CD14-positive monocyte (primary cell): ENCODE measurements around the gene GSTA5. TPM values are rescaled to one million over a fixed set of nuclear protein-coding genes. Genes with fewer than 3 reads are reported as not detected.
"Not testable (repeated sequence)": the region's sequence is repeated elsewhere in the genome, so short reads cannot be mapped to it uniquely, and the experiment has no call there.

ENCODE experiments used
- DNase-seq, 3 donors: peaks; one replicate each; pipeline ENCODE4 v3.0.0-alpha.2; 2011 to 2022
- H2AFZ ChIP-seq: 2 replicates; pipeline ENCODE4 v1.6.0; 2012; ENCODE audit warnings: mild to moderate bottlenecking, low read depth, low read length, inconsistent platforms; ENCODE audit not compliant: insufficient read depth, poor library complexity, severe bottlenecking
- H3K27ac ChIP-seq, 2 donors: 1 replicate in 1 of 2; 2 replicates in 1 of 2; pipeline ENCODE4 v1.5.1; 2012 to 2013; ENCODE audit warnings: low read length in 2 of 2, control low read depth in 1 of 2, inconsistent platforms in 1 of 2, low read depth in 1 of 2, mild to moderate bottlenecking in 1 of 2
- H3K27me3 ChIP-seq, 2 donors: one replicate each; pipeline versions ENCODE4 v1.6.0 to v1.6.1; 2011 to 2013; ENCODE audit warnings: low read length in 2 of 2; ENCODE audit not compliant: control insufficient read depth in 2 of 2, insufficient read depth in 2 of 2
- H3K36me3 ChIP-seq, 2 donors: replicated peaks in 1 of 2; 1 replicate in 1 of 2; 2 replicates in 1 of 2; pipeline versions ENCODE4 v1.5.1 to v1.6.1; 2012 to 2013; ENCODE audit warnings: low read length in 2 of 2, control low read depth in 1 of 2, inconsistent platforms in 1 of 2, mild to moderate bottlenecking in 1 of 2; ENCODE audit not compliant: insufficient read depth in 2 of 2, control insufficient read depth in 1 of 2
- H3K4me1 ChIP-seq, 2 donors: 1 replicate in 1 of 2; 2 replicates in 1 of 2; pipeline versions ENCODE4 v1.5.1 to v1.6.1; 2012 to 2013; ENCODE audit warnings: low read length in 2 of 2, control low read depth in 1 of 2, inconsistent platforms in 1 of 2, mild to moderate bottlenecking in 1 of 2, moderate library complexity in 1 of 2; ENCODE audit not compliant: insufficient read depth in 2 of 2, control insufficient read depth in 1 of 2
- H3K4me2 ChIP-seq: replicated peaks from 2 replicates; pipeline ENCODE3; 2012; ENCODE audit warnings: low read length, moderate library complexity, mild to moderate bottlenecking; ENCODE audit not compliant: poor library complexity, severe bottlenecking; ENCODE audit errors: extremely low read depth
- H3K4me3 ChIP-seq, 3 experiments: fragments of 200-600 bp in 1 of 3; sonication (generic) in 1 of 3; replicated peaks in 1 of 3; 1 replicate in 2 of 3; 2 replicates in 1 of 3; pipeline ENCODE4 v1.5.1; 2011 to 2013; ENCODE audit warnings: low read length in 3 of 3, mild to moderate bottlenecking in 3 of 3, control low read depth in 2 of 3, low read depth in 2 of 3, inconsistent platforms in 1 of 3, moderate library complexity in 1 of 3
- H3K79me2 ChIP-seq: 2 replicates; pipeline ENCODE4 v1.6.0; 2012; ENCODE audit warnings: mild to moderate bottlenecking, control low read depth, inconsistent platforms, low read length, moderate library complexity; ENCODE audit not compliant: insufficient read depth
- H3K9ac ChIP-seq: 2 replicates; pipeline ENCODE4 v1.6.0; 2017; ENCODE audit warnings: low read length, mild to moderate bottlenecking; ENCODE audit not compliant: insufficient read depth, poor library complexity, severe bottlenecking
- H3K9me3 ChIP-seq, 2 donors: replicated peaks in 1 of 2; 1 replicate in 1 of 2; 2 replicates in 1 of 2; pipeline versions ENCODE4 v1.5.1 to v1.6.1; 2012 to 2013; ENCODE audit warnings: low read length in 2 of 2, control low read depth in 1 of 2; ENCODE audit not compliant: control insufficient read depth in 1 of 2, insufficient read depth in 1 of 2
- H4K20me1 ChIP-seq: 2 replicates; pipeline ENCODE4 v1.6.0; 2012; ENCODE audit warnings: mild to moderate bottlenecking, low read length, control low read depth, moderate library complexity; ENCODE audit not compliant: insufficient read depth
- H3K27ac Mint-ChIP-seq, 7 donors: one replicate each; pipeline ENCODE4 v1.8.0; 2020; ENCODE audit warnings: mild to moderate bottlenecking in 7 of 7, mixed read lengths in 7 of 7, moderate library complexity in 6 of 7, inconsistent platforms in 2 of 7
- H3K27me3 Mint-ChIP-seq, 3 donors: one replicate each; pipeline ENCODE4 v1.8.0; 2021 to 2022; ENCODE audit warnings: low read depth in 3 of 3, mild to moderate bottlenecking in 3 of 3, mixed read lengths in 3 of 3, moderate library complexity in 3 of 3, inconsistent platforms in 1 of 3
- H3K36me3 Mint-ChIP-seq, 2 donors: one replicate each; pipeline ENCODE4 v1.8.0; 2020; ENCODE audit warnings: mixed read lengths in 2 of 2, inconsistent platforms in 1 of 2, mild to moderate bottlenecking in 1 of 2
- H3K4me1 Mint-ChIP-seq: one replicate; pipeline ENCODE4 v1.8.0; 2020; ENCODE audit warnings: mild to moderate bottlenecking, mixed read lengths
- H3K4me3 Mint-ChIP-seq, 2 donors: one replicate each; pipeline ENCODE4 v1.8.0; 2020; ENCODE audit warnings: mild to moderate bottlenecking in 2 of 2, mixed read lengths in 2 of 2, moderate library complexity in 1 of 2
- H3K9me3 Mint-ChIP-seq, 7 donors: one replicate each; pipeline ENCODE4 v1.8.0; 2020 to 2022; ENCODE audit warnings: mixed read lengths in 7 of 7, mild to moderate bottlenecking in 6 of 7, moderate library complexity in 6 of 7, inconsistent platforms in 2 of 7
- CTCF ChIP-seq: fragments of 200-600 bp; IDR thresholded peaks from one replicate; pipeline ENCODE4 v1.8.0; 2022; ENCODE audit warnings: antibody characterized with exemption, mild to moderate bottlenecking
- WGBS: methylation state at CpG from one replicate; pipeline ENCODE4 v1.1.5; 2013; ENCODE audit warnings: missing lambda C conversion rate; ENCODE audit not compliant: insufficient coverage; 5-methylcytosine and 5-hydroxymethylcytosine counted together
- intact Hi-C, 2 donors: fragments of 100-400 bp; cut with micrococcal nuclease; formaldehyde crosslinking; loops; one replicate each; pipeline versions ENCODE4 v1.15.0 to v1.15.1; 2023
- polyA plus RNA-seq, 3 donors: library from polyadenylated mRNA; depleted of rRNA in 1 of 3; unstranded in 2 of 3; stranded (reverse) in 1 of 3; fragments of 300-500 nt in 2 of 3; fragments of >200 nt in 1 of 3; fragmentation: Illumina TruSeq in 2 of 3; gene quantifications; 1 replicate in 2 of 3; 2 replicates in 1 of 3; pipeline ENCODE4 v1.2.3, GENCODE V29; 2012 to 2021

The GSTA5 gene
- polyA plus RNA-seq, 3 donors: not detected

GRCh38 chr6:52872031-52872430 is 31.4 kb upstream of the GSTA5 start:
- no peak for DNase-seq
- Mint-ChIP-seq H3K36me3 (no peaks in the 10 kb centered on the region), H3K27ac (no peak overlapping the region), H3K9me3 (peaks cover 0 to 2% (median 0%) of the 10 kb centered on the region in 7 donors), H3K4me1 (no peaks in the 10 kb centered on the region), H3K4me3 (no peak overlapping the region), H3K27me3 (peaks cover 0 to 2% (median 0%) of the 10 kb centered on the region in 3 donors)
- H3K4me2 ChIP-seq: no peak overlapping the region
- H3K27me3 ChIP-seq: no peaks in the 10 kb centered on the region
- no peaks in the 10 kb centered on the region for H3K9me3 ChIP-seq
- no peak for TF ChIP-seq CTCF
- no peaks in the 10 kb centered on the region for H3K79me2 ChIP-seq
- no peak overlapping the region for H3K9ac ChIP-seq
- no peak overlapping the region for H3K27ac ChIP-seq
- WGBS: 90% methylated on average over 3 of the region's 4 CpGs
- H3K4me3 ChIP-seq: no peak overlapping the region
- H3K36me3 ChIP-seq: no peaks in the 10 kb centered on the region
- no peaks in the 10 kb centered on the region for H3K4me1 ChIP-seq
- H4K20me1 ChIP-seq: no peaks in the 10 kb centered on the region
- no peak overlapping the region for H2AFZ ChIP-seq
- intact Hi-C loops: no loop called here

- Histone ChIP-seq H4K20me1 (no peaks in the 10 kb centered on the region), H3K27ac (no peak overlapping the region), H3K4me3 (no peak overlapping the region), H2AFZ (no peak overlapping the region), H3K9ac (no peak overlapping the region), H3K9me3 (no peaks in the 10 kb centered on the region), H3K36me3 (no peaks in the 10 kb centered on the region), H3K79me2 (no peaks in the 10 kb centered on the region), H3K4me2 (no peak overlapping the region), H3K4me1 (no peaks in the 10 kb centered on the region), H3K27me3 (no peaks in the 10 kb centered on the region)
- Mint-ChIP-seq H3K4me3 (no peak overlapping the region), H3K27ac (no peak overlapping the region), H3K36me3 (no peaks in the 10 kb centered on the region), H3K9me3 (peaks cover 0 to 2% (median 0%) of the 10 kb centered on the region in 7 donors), H3K27me3 (peaks cover 0 to 2% (median 0%) of the 10 kb centered on the region in 3 donors), H3K4me1 (no peaks in the 10 kb centered on the region)
- no peak for DNase-seq
- no CpG with 5 or more reads among the region's 3 CpGs for WGBS
- TF ChIP-seq CTCF: no peak
- intact Hi-C loops: no loop called here
Observed at GRCh38 chr6:52871621-52872020, 31.0 kb upstream of the GSTA5 start.

- H3K36me3 ChIP-seq, H3K79me2 ChIP-seq, H3K4me3 ChIP-seq, DNase-seq, H3K4me1 Mint-ChIP-seq, H3K4me2 ChIP-seq, H4K20me1 ChIP-seq, H3K36me3 Mint-ChIP-seq, H3K27ac ChIP-seq, H3K9me3 ChIP-seq, H3K4me1 ChIP-seq, H3K27me3 ChIP-seq, H2AFZ ChIP-seq, H3K4me3 Mint-ChIP-seq, H3K27ac Mint-ChIP-seq, H3K9me3 Mint-ChIP-seq, intact Hi-C loops, H3K27me3 Mint-ChIP-seq, H3K9ac ChIP-seq: not testable (repeated sequence)
- 100% methylated on average over 1 of the region's 3 CpGs for WGBS
Observed at GRCh38 chr6:52870335-52871091, 29.9 kb upstream of the GSTA5 start.
